ENCODE results near the gene EFCAB6. TPM values are rescaled to one million over a fixed set of nuclear protein-coding genes. Genes with fewer than 3 reads are reported as not detected.

The EFCAB6 gene
- total and polyA plus RNA-seq, 9 of the 15 experiments (the other 6 are each of a cell fraction or from before 2014, with no cell fraction given), result 0.06 TPM; not detected in 8

- POLR2A ChIA-PET, result no interaction called here
- no peaks in the 10 kb centered on the region for H3K79me2 ChIP-seq (ENCODE audit: control insufficient read depth, insufficient read depth, low read length)
- CTCF ChIA-PET (ENCODE audit: low intra/inter-chr PET ratio), result no interaction called here
- no peak overlapping the region for H3K9ac ChIP-seq (ENCODE audit: insufficient read depth in 1 of 2, low read depth in 2 of 2, low read length in 2 of 2)
- no peaks in the 10 kb centered on the region for H3K9me1 ChIP-seq (ENCODE audit: control insufficient read depth, insufficient read depth, low read length)
- H3K4me3 ChIP-seq, result no peak overlapping the region
- ATAC-seq (no peak), FAIRE-seq (no peak), DNase-seq (ENCODE audit: extremely low read depth in 1 of 4, low spot score in 3 of 4) (no peak)
- no peak overlapping the region for H2AFZ ChIP-seq (ENCODE audit: low read depth, low read length)
- intact Hi-C loops (cut with micrococcal nuclease), result no loop called here
- H4K20me1 ChIP-seq (replicated peaks; ENCODE audit: control insufficient read depth, insufficient read depth, low read length), result no peaks in the 10 kb centered on the region
- no peaks in the 10 kb centered on the region for H3K4me1 ChIP-seq (replicated peaks in 1 of 2; ENCODE audit: control insufficient read depth in 2 of 2, insufficient read depth in 2 of 2, low read length in 2 of 2)
- H3K4me2 ChIP-seq (ENCODE audit: insufficient read depth, low read length), result no peak overlapping the region
- no TSS peak for BruUV-seq (replicated peaks)
- H3K27ac ChIP-seq (ENCODE audit: extremely low read depth, low read depth, low read length), result no peak overlapping the region
- H3K9me3 ChIP-seq (replicated peaks; ENCODE audit: control insufficient read depth, insufficient read depth, low read depth, low read length), result no peaks in the 10 kb centered on the region
- H3K36me3 ChIP-seq (ENCODE audit: control insufficient read depth, insufficient read depth, low read length), result no peaks in the 10 kb centered on the region
- 4% methylated on average over 5 of the region's 5 CpGs for WGBS (ENCODE audit: insufficient coverage, low coverage, missing lambda C conversion rate)
- in situ Hi-C loops (cut with MboI), result no loop called here
- peaks cover 0 to 7% of the 10 kb centered on the region in 2 experiments; a peak in 1 of 5 replicates for H3K27me3 ChIP-seq (ENCODE audit: control insufficient read depth in 2 of 2, insufficient read depth in 2 of 2, low read length in 2 of 2)
- no peak for TF ChIP-seq ESRRB (CRISPR knock-in tag; IDR thresholded peaks at IDR 0.05; ENCODE audit: borderline replicate concordance)
- TF ChIP-seq ZBTB34 (CRISPR knock-in tag; IDR thresholded peaks at IDR 0.05), result no peak
- TF ChIP-seq DNMT1 (IDR thresholded peaks at IDR 0.05), result no peak
- TF ChIP-seq GMEB1 (CRISPR knock-in tag; IDR thresholded peaks at IDR 0.05), result no peak
- no peak for TF ChIP-seq KLF13 (tag; IDR thresholded peaks at IDR 0.05; ENCODE audit: borderline replicate concordance, low read depth)
- TF ChIP-seq IRF1 (CRISPR knock-in tag; IDR thresholded peaks at IDR 0.05; ENCODE audit: borderline replicate concordance), result no peak
- no peak for TF ChIP-seq CEBPB (tag; IDR thresholded peaks at IDR 0.05)
- no peak for TF ChIP-seq PHTF2 (CRISPR knock-in tag; IDR thresholded peaks at IDR 0.05)
- TF ChIP-seq TEAD1 (CRISPR knock-in tag; IDR thresholded peaks at IDR 0.05), result no peak
- no peak for TF ChIP-seq MCM7 (IDR thresholded peaks at IDR 0.05)
- TF ChIP-seq SIX5 (IDR thresholded peaks at IDR 0.05; ENCODE audit: borderline replicate concordance in 1 of 2, insufficient read depth in 1 of 2, low read depth in 1 of 2, low read length in 2 of 2), result no peak
- no peak for TF ChIP-seq HNRNPLL (IDR thresholded peaks at IDR 0.05; ENCODE audit: low read depth, low read length, poor library complexity, severe bottlenecking)
- no peak for TF ChIP-seq JUND (IDR thresholded peaks at IDR 0.05; ENCODE audit: borderline replicate concordance, low read depth, low read length)
- TF ChIP-seq JUND (tag; IDR thresholded peaks at IDR 0.05; ENCODE audit: borderline replicate concordance, low read depth, low read length), result no peak
- no peak for TF ChIP-seq CBX1 (IDR thresholded peaks at IDR 0.05; ENCODE audit: low read depth)
- TF ChIP-seq YY1 (IDR thresholded peaks at IDR 0.05; ENCODE audit: borderline replicate concordance in 1 of 3, control insufficient read depth in 1 of 3, extremely low read depth in 1 of 3, insufficient read depth in 3 of 3, insufficient read length in 1 of 3, insufficient replicate concordance in 2 of 3, low read depth in 1 of 3, low read length in 2 of 3), result no peak
- no peak for TF ChIP-seq RHOXF2B (CRISPR knock-in tag; conservative IDR thresholded peaks at IDR 0.05)
- no peak for TF ChIP-seq MAX (CRISPR knock-in tag; IDR thresholded peaks at IDR 0.05)
These were observed 276.4 kb downstream of the EFCAB6 start for GRCh38 chr22:43535741-43536140.

Data from K562 (cell line).